ENCODE measurements around the gene ATG9A.

Gene ATG9A

DNA sequence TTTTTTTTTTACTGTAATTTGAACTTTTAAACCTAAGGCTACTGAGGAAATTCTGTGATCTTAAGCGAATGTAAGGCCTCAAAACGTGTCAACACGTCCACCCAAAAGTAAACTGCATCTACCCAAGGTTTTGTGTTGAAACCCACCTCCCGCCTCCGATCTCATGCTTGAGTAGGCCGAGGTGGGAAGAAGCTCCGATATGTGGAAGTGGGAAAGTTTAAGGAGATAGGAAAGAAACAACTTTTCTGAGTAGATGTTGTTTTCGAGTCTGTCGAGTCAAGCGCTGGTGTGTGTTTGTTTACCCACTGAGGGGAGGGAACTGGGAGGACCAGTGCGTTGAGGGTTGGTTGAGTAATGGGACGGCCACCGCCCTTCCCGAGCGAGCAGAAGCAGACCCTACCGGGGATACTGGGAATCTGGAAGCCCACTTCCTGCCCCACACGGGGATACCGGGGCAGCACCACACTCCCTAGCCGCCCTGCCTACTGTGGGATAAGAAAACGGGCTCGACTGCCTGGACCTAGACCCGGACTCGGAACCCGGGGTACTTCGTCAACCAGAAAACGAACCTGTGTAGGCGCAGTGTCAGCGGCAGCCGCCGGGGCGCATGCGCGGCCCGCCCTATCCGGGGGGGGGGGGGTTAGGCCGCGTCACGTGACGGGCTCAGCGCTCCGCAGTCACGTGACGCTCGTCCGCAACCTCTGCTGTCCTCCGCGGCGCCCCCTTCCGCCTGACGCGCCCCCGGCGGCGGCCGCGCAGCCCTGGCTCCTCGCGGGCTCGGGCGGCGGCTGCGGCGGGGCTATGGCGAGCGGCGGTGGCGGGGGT lies 51.7 kb downstream of the ATG9A start, which contains the start of gene RETREG2:
Gene RETREG2, plus strand, starts transcription at position 724 of the 825 bp plus-strand sequence. Its CDS starts 78 bp downstream, at position 802.
- peak; percentile 73 for DNase-seq (ENCODE audit: low read depth)

- peak; percentile 77 for DNase-seq (ENCODE audit: low read depth)
Observed at GRCh38 chr2:219176818-219177551, 52.5 kb downstream of the ATG9A start, which contains the start of gene CNPPD1. Gene CNPPD1, minus strand, starts transcription at chr2:219176925. Its CDS starts 97 bp downstream, at chr2:219176828.

DNA sequence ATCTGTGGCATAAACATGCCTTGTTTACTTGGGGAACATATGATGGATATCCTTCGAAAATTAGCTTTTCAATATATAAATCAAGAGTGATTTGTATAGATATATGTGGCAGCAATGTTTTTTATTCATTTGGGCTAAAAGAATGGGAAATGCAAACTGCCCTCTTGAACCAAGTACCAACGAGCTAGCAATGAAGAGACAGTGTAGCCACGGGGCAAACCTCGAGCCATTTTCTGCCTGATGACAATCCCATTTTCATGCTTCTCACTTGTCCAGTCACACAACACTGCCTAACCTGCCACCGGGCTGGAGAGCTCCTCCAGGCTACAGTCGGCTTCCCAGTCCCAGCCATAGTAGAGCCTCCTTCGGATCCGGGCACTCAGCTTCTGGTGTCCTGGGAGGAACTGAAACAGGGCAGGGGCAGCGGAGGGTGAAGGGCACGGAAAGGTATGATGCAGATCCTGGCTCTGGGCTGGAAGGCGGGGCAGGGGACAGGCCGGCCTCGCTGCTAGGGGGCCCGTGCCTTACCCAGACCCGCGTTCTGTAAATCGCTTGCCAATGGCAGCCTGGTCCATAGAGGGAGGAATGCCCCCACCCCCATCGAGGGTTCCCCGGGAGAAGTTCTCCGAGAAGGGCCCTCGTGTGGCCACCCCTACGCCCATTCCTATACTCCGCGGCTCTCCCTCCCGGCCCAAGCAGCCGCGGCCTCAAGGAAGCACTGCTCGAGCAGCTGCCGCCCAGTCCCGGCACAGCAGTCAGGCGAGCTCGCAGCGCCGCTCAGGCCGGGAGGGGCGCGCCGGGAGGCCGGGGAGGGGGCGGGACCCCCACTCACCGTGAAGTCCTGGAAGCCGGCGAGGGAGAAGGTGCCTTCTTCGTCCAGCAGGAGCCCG lies 53.3 kb downstream of the ATG9A start:
- no peak for DNase-seq (ENCODE audit: low read depth)

DNA sequence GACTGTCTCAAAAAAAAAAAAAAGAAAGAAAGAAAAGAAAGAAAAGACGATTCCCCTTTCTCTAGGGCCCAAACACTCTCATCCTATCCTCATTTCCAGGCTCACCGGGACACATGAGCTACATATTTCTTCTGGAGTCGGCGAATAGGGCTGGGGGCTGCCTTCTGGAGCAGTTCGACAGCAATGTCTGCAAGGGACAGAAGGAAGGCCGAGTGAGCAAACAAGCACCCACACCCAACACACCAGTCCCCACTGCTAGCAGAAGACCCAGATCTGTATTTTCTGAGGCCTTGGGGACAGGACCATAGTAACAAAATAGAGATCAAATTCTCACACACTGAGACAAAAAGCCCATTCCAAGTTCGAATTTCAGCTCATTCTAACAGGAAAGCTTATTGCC lies 54.0 kb downstream of the ATG9A start:
- no peak for DNase-seq (ENCODE audit: low read depth)

- no peak for DNase-seq (ENCODE audit: low read depth)
Observed at GRCh38 chr2:219174801-219175200, 54.6 kb downstream of the ATG9A start.

GRCh38 chr2:219174146-219174545 lies 55.3 kb downstream of the ATG9A start:
- no peak for DNase-seq (ENCODE audit: low read depth)

- DNase-seq (ENCODE audit: low read depth) = no peak
Observed at GRCh38 chr2:219173176-219173575, 56.3 kb downstream of the ATG9A start.

DNA sequence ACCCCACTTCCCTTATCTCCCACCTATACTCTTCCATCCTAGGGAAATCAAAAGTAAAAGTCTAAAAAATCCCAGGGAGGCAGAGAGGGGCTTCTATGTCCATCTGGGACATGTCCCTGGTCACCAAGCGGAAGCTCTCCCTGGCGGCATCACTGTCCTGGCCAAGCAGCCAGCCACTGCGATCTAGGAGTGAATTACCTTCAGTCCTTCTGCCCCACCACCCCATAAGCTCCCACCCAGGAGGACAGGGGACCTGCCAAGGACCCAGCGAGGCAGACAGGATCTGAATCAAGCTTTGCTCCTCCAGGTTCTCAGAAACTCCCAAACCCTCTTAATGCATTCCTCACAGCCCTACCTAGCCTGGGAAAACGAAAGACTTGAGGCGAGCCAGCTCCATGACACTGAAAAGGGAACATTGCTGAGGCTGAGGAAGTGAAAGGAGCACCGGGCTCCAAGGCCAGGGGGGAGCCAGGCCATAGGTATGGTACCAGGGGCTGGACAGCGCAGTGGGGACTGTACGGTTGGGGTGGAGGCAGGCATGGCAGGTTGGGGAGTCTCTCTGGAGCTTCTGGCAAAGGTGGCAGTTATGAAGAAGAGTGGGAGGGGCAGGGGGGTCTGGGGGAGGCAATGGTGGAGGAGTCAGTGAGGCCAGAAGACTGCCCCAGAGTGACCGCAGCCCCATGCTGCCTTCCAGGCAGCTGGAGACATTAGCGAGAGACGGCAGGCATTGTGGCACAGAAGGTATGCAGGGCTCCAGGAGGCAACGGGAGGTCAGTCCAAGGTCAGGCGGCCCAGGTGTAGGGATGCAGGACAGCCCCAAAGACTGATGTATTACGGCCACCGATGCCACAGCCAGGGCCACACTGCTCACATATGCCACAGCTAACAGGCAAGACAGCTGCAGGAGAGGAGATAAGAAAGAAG lies 56.9 kb downstream of the ATG9A start:
- DNase-seq (ENCODE audit: low read depth) = no peak

DNA sequence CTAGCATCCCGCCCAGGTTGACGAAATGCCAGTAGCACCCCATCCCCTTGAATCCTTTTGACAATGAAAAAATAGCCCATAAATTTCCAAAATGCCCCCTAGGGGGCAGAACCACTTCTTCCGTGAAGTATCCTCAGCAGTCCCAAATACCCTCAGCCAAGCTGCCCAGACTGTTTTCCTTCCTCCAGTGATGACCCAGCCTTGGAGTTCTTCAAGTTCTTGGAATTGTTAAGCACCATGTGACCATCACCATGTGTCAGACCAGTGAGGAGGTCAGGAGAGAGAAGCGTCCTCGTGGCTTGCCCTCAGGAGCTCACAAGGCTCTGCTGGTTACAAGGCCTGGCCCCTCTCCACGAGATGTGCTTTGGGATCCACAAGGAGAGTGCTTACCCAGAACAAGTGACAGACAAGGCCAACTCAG lies 58.2 kb downstream of the ATG9A start:
- no peak for DNase-seq (ENCODE audit: low read depth)

GRCh38 chr2:219169930-219170654 lies 59.3 kb downstream of the ATG9A start, which contains the start of gene SLC23A3:
Gene SLC23A3, minus strand, starts transcription at chr2:219170029. Its CDS starts 45 bp downstream, at chr2:219169984.
- DNase-seq (ENCODE audit: low read depth) = no peak
